ENCODE measurements around the gene PTPRG. TPM values are rescaled to one million over a fixed set of nuclear protein-coding genes. Genes with fewer than 3 reads are reported as not detected.
A peak's percentile ranks its signal among the peaks of the same experiment; 100 is the strongest.

Gene PTPRG
- total and polyA plus RNA-seq, 2 experiments from 2014 or later: 11.5 to 39.6 TPM

- no peaks in the 10 kb centered on the region for H3K4me1 ChIP-seq (ENCODE audit: insufficient read depth)
- H2AFZ ChIP-seq: no peak overlapping the region
- no peak overlapping the region for H3K4me3 ChIP-seq
- 35 to 43% methylated on average over 4 of the region's 4 CpGs for WGBS, 2 experiments (ENCODE audit: low coverage in 1 of 2, low lambda C conversion rate in 2 of 2, missing lambda C conversion rate in 2 of 2)
- H3K9me2 ChIP-seq (ENCODE audit: insufficient read depth): no peaks in the 10 kb centered on the region
- H3F3A ChIP-seq (ENCODE audit: insufficient read depth): no peaks in the 10 kb centered on the region
- no peak overlapping the region for H3K9ac ChIP-seq
- in situ Hi-C loops (cut with MboI): no loop called here
- TF ChIP-seq EZH2 (IDR thresholded peaks at IDR 0.05; ENCODE audit: insufficient read depth, poor library complexity, severe bottlenecking) (no peak), EZH2phosphoT487 (IDR thresholded peaks at IDR 0.05; ENCODE audit: insufficient read depth, low read depth) (no peak)
- H3K36me3 ChIP-seq (ENCODE audit: low read depth): no peaks in the 10 kb centered on the region
- H3K4me2 ChIP-seq (ENCODE audit: unreplicated experiment): no peak overlapping the region
- H3K9me3 ChIP-seq (ENCODE audit: low read depth): no peaks in the 10 kb centered on the region
- 0 out of 2 replicates have a peak, but pooled peaks cover 4% of the 10 kb centered on the region for H3K79me2 ChIP-seq (ENCODE audit: insufficient read depth)
- H4K20me1 ChIP-seq (ENCODE audit: insufficient read depth): no peaks in the 10 kb centered on the region
- DNase-seq: no peak
- no peaks in the 10 kb centered on the region for H3K27me3 ChIP-seq (replicated peaks; ENCODE audit: insufficient read depth)
- H3K27ac ChIP-seq: no peak overlapping the region
Measured at GRCh38 chr3:61947456-61947855, 386.1 kb downstream of the PTPRG start.

DNA sequence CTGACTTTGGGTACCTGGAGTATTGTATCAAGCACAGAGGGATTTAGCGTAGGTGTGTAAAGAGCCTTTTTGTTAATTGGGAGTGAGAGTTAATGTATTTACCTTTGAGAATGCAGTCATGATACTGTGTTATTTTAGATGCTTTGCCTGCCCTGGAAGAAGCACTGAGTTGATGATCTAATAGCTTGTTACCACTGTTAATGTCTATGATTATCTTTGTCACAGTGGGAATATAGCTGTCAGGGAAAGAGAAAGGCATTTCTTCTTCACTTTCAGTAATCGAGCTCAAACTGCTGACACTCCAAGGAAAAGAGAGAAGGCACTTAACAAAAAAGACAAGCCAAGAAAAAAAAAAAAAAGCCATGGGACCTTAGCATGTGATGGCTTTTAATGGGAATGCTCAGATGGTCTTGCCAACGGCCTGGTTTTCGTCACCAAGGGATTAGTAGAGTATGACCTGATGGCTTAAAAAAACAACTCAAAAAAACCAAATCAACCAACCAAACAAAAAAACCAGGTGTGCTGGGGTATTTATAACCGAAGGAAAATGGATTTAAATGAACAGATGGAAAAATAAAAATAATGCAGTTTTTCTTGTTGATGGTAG, 387.4 kb downstream of the PTPRG start:
- no peak for DNase-seq
- Histone ChIP-seq H2AFZ (no peak overlapping the region), H3K27ac (no peak overlapping the region), H3F3A (ENCODE audit: insufficient read depth) (no peaks in the 10 kb centered on the region), H3K9me3 (ENCODE audit: low read depth) (no peaks in the 10 kb centered on the region), H3K9ac (no peak overlapping the region), H3K27me3 (replicated peaks; ENCODE audit: insufficient read depth) (no peaks in the 10 kb centered on the region), H3K4me3 (no peak overlapping the region), H3K9me2 (ENCODE audit: insufficient read depth) (no peaks in the 10 kb centered on the region), H3K4me2 (ENCODE audit: unreplicated experiment) (no peak overlapping the region), H3K4me1 (ENCODE audit: insufficient read depth) (0 out of 2 replicates have a peak, but pooled peaks cover 1% of the 10 kb centered on the region), H3K79me2 (ENCODE audit: insufficient read depth) (no peaks in the 10 kb centered on the region; the same call in 1 of the 2 replicates), H4K20me1 (ENCODE audit: insufficient read depth) (no peaks in the 10 kb centered on the region), H3K36me3 (ENCODE audit: low read depth) (no peaks in the 10 kb centered on the region)
- no peak for TF ChIP-seq EZH2phosphoT487 (IDR thresholded peaks at IDR 0.05; ENCODE audit: insufficient read depth, low read depth)
- no peak for TF ChIP-seq EZH2 (IDR thresholded peaks at IDR 0.05; ENCODE audit: insufficient read depth, poor library complexity, severe bottlenecking)
- in situ Hi-C loops (cut with MboI): no loop called here
- 67 to 68% methylated on average over 5 of the region's 5 CpGs for WGBS, 2 experiments (ENCODE audit: low coverage in 1 of 2, low lambda C conversion rate in 2 of 2, missing lambda C conversion rate in 2 of 2)

- Histone ChIP-seq H3K36me3 (ENCODE audit: low read depth) (no peaks in the 10 kb centered on the region), H3K4me3 (no peak overlapping the region), H3K9me3 (ENCODE audit: low read depth) (no peaks in the 10 kb centered on the region), H2AFZ (no peak overlapping the region), H4K20me1 (ENCODE audit: insufficient read depth) (no peaks in the 10 kb centered on the region), H3K9ac (no peak overlapping the region), H3K4me2 (ENCODE audit: unreplicated experiment) (peak overlapping the region; percentile 19), H3K27me3 (replicated peaks; ENCODE audit: insufficient read depth) (no peaks in the 10 kb centered on the region), H3K9me2 (ENCODE audit: insufficient read depth) (no peaks in the 10 kb centered on the region), H3K27ac (no peak overlapping the region; the same call in 1 of the 2 replicates), H3F3A (ENCODE audit: insufficient read depth) (peaks cover 30% of the 10 kb centered on the region), H3K4me1 (ENCODE audit: insufficient read depth) (peaks cover 37% of the 10 kb centered on the region), H3K79me2 (ENCODE audit: insufficient read depth) (no peaks in the 10 kb centered on the region; the same call in 1 of the 2 replicates)
- TF ChIP-seq EZH2phosphoT487 (IDR thresholded peaks at IDR 0.05; ENCODE audit: insufficient read depth, low read depth) (no peak), EZH2 (IDR thresholded peaks at IDR 0.05; ENCODE audit: insufficient read depth, poor library complexity, severe bottlenecking) (no peak)
- peak; percentile 66 for DNase-seq
- WGBS, 2 experiments (ENCODE audit: low coverage in 1 of 2, low lambda C conversion rate in 2 of 2, missing lambda C conversion rate in 2 of 2): 61 to 82% methylated on average over 2 of the region's 2 CpGs
- in situ Hi-C loops (cut with MboI): no loop called here
Measured at GRCh38 chr3:61954097-61954540, 392.7 kb downstream of the PTPRG start.

- no peak for TF ChIP-seq EZH2 (IDR thresholded peaks at IDR 0.05; ENCODE audit: insufficient read depth, poor library complexity, severe bottlenecking)
- no peak for TF ChIP-seq EZH2phosphoT487 (IDR thresholded peaks at IDR 0.05; ENCODE audit: insufficient read depth, low read depth)
- no peaks in the 10 kb centered on the region for H3K9me2 ChIP-seq (ENCODE audit: insufficient read depth)
- no peaks in the 10 kb centered on the region for H3K36me3 ChIP-seq (ENCODE audit: low read depth)
- no peaks in the 10 kb centered on the region; the same call in 1 of the 2 replicates for H3K79me2 ChIP-seq (ENCODE audit: insufficient read depth)
- no peak for DNase-seq
- in situ Hi-C loops (cut with MboI): no loop called here
- peaks cover 30% of the 10 kb centered on the region for H3F3A ChIP-seq (ENCODE audit: insufficient read depth)
- H3K9me3 ChIP-seq (ENCODE audit: low read depth): no peaks in the 10 kb centered on the region
- H4K20me1 ChIP-seq (ENCODE audit: insufficient read depth): no peaks in the 10 kb centered on the region
- whole genome bisulfite sequencing, 2 experiments (ENCODE audit: low coverage in 1 of 2, low lambda C conversion rate in 2 of 2, missing lambda C conversion rate in 2 of 2): 77 to 78% methylated on average over 2 of the region's 2 CpGs
- no peaks in the 10 kb centered on the region for H3K27me3 ChIP-seq (replicated peaks; ENCODE audit: insufficient read depth)
- H3K4me2 ChIP-seq (ENCODE audit: unreplicated experiment): peak overlapping the region; percentile 81
- H2AFZ ChIP-seq: no peak overlapping the region
- no peak overlapping the region for H3K9ac ChIP-seq
- H3K4me1 ChIP-seq (ENCODE audit: insufficient read depth): peaks cover 37% of the 10 kb centered on the region
- H3K27ac ChIP-seq: peak overlapping the region; percentile 86; the same call in 1 of the 2 replicates
- H3K4me3 ChIP-seq: no peak overlapping the region
Measured at GRCh38 chr3:61955483-61955882, 394.1 kb downstream of the PTPRG start.

Data from GM23248 (cell line).